ENCODE results near the gene SLC35F3. TPM values are rescaled to one million over a fixed set of nuclear protein-coding genes. Genes with fewer than 3 reads are reported as not detected.

The SLC35F3 gene
- polyA plus RNA-seq: 0.55 TPM
- long read RNA-seq, donor 1: 0 reads
- long read RNA-seq, donor 2: 0 reads
- long read RNA-seq, donor 3: 0 reads
- long read RNA-seq, donor 4: 0 reads
- long read RNA-seq, donor 5: 0 reads
- long read RNA-seq, donor 6: 0 reads
- long read RNA-seq, donor 7: 0 reads
- long read RNA-seq, donor 8: 0 reads
- long read RNA-seq, donor 9: 0 reads
- long read RNA-seq, donor 10: 0 reads
- long read RNA-seq, donor 11: 0 reads

DNA sequence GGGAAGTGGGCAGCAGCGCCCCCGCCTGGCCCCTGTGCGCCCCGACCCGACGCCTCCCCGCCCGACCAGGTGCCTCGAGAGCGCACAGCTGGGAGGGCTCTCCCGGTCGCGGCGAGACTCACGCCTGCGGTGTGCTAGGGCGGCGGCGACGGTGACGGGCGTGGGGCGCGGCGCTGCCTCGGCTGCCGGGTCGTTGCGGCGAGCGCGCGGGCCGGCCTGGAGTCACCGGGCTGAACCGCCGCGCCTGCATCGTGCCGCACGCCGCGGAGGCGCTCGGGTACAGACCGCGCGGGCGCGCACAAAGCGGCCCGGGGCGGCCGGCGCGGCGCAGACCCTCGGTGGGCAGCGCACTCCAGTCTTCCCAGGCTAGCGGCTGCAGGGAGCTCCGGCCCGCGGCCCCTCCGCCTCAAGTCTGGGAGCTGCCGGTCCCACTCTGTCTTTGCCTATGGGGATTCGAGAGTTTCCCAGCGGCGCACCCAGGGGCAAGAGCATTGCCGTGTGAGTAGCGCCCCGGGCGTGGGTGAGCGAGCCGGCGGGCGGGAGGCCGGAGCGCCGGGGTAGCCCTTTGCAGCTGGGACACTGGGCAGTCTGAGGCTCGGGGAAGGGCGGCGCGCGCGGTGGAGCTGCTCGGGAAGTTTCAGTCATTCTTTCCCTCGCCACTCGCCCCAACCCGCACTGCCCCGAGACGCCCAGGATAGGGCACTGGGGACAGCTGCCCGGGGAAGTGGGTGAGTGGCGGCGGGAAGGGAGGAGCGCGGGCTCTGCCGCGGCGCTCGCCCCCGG is at the start of gene SLC35F3:
SLC35F3 (plus strand) TSS at position 44 of the 783 bp plus-strand sequence.
- Histone ChIP-seq H3K27me3 (ENCODE audit: control insufficient read depth, insufficient read depth, low read length) (peaks cover 34% of the 10 kb centered on the region), H3K4me1 (ENCODE audit: control insufficient read depth, insufficient read depth, low read length) (no peaks in the 10 kb centered on the region), H3K4me3 (ENCODE audit: low read length) (peak within 1 kb of the TSS; percentile 26), H3K27ac (ENCODE audit: low read length) (no peak within 1 kb of the TSS), H3K9me3 (ENCODE audit: control insufficient read depth, low read depth, low read length) (no peaks in the 10 kb centered on the region), H3K36me3 (ENCODE audit: control insufficient read depth, insufficient read depth, low read length) (no peaks in the 10 kb centered on the region)
- no CpG with 5 or more reads among the region's 101 CpGs for WGBS (ENCODE audit: insufficient coverage, low lambda C conversion rate)
- DNase-seq: peak in 1 of 2 donors; percentile 54

DNA sequence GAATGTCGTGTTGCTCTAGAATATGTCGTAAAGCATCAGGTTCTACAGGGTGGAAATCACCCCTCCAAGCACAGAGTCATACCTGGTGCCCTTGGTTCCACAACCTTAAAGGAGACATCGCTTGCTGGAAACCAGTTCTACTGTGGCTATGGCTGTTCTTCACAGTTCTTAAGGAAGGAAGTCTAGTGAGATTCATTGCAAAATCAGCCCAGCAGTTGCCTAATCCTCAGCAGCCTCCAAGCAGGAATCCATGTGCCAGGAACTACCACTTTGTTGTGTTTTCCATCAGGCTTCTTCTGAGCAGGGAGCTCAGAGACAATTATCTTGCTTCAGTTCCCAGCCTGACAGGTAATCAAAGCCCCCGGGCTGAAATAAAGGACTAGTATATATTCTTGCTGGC is 45.0 kb upstream of the SLC35F3 start:
- no peaks in the 10 kb centered on the region for H3K36me3 ChIP-seq (ENCODE audit: control insufficient read depth, insufficient read depth, low read length)
- DNase-seq: no peak
- no peak overlapping the region for H3K27ac ChIP-seq (ENCODE audit: low read length)
- H3K4me1 ChIP-seq (ENCODE audit: control insufficient read depth, insufficient read depth, low read length): no peaks in the 10 kb centered on the region
- WGBS (ENCODE audit: insufficient coverage, low lambda C conversion rate): no CpG with 5 or more reads among the region's 4 CpGs
- H3K9me3 ChIP-seq (ENCODE audit: control insufficient read depth, low read depth, low read length): no peaks in the 10 kb centered on the region
- peaks cover 2% of the 10 kb centered on the region for H3K27me3 ChIP-seq (ENCODE audit: control insufficient read depth, insufficient read depth, low read length)
- H3K4me3 ChIP-seq (ENCODE audit: low read length): no peak overlapping the region

DNA sequence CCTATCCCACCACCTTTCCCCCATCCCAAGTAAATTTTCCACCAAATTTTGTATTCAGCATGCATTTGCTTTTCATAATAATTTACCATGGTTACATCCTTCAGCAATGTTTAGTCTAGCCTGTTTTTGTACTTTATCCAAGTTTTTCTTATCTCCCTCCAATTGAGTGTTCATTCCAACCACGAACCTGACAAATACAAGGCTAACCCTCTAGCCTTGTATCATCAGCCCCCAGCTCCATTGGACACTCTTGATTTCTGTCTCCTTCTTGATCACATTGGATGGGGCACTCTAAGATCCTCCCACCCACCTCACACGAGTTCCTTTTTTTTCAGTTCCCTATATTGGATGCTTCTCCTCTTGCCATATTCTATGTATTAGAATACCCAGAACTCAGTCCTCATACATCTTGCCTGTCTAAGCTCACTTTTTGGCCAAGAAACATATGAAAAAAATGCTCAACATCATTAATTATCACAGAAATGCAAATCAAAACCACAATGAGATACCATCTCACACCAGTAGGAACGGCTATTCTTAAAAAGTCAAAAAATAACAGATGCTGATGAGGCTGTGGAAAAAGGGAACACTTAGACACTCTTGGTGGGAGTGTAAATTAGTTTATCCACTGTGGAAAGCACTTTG is 40.5 kb upstream of the SLC35F3 start:
- Histone ChIP-seq H3K4me3 (ENCODE audit: low read length) (no peak overlapping the region), H3K9me3 (ENCODE audit: control insufficient read depth, low read depth, low read length) (no peaks in the 10 kb centered on the region), H3K4me1 (ENCODE audit: control insufficient read depth, insufficient read depth, low read length) (no peaks in the 10 kb centered on the region), H3K27me3 (ENCODE audit: control insufficient read depth, insufficient read depth, low read length) (peaks cover 2% of the 10 kb centered on the region), H3K36me3 (ENCODE audit: control insufficient read depth, insufficient read depth, low read length) (no peaks in the 10 kb centered on the region), H3K27ac (ENCODE audit: low read length) (no peak overlapping the region)
- 43% methylated on average over 1 of the region's 3 CpGs for WGBS (ENCODE audit: insufficient coverage, low lambda C conversion rate)
- no peak for DNase-seq

DNA sequence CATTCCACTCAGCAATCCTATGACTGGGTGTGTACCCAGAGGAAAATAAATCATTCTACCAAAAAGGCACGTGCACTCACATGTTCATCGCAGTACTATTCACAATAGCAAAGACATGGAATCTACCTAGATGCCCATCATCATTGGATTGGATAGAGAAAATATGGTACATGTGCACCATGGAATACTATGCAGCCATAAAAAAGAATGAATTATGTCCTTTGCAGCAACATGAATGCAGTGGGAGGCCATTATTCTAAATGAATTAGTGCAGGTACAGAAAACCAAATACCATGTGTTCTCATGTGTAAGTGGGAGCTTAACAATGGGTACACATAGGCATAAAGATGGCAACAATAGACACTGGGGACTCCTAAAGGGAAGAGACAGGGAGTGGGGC is 39.9 kb upstream of the SLC35F3 start:
- Histone ChIP-seq H3K4me1 (ENCODE audit: control insufficient read depth, insufficient read depth, low read length) (no peaks in the 10 kb centered on the region), H3K4me3 (ENCODE audit: low read length) (no peak overlapping the region), H3K27me3 (ENCODE audit: control insufficient read depth, insufficient read depth, low read length) (peaks cover under 1% of the 10 kb centered on the region), H3K36me3 (ENCODE audit: control insufficient read depth, insufficient read depth, low read length) (no peaks in the 10 kb centered on the region), H3K27ac (ENCODE audit: low read length) (no peak overlapping the region), H3K9me3 (ENCODE audit: control insufficient read depth, low read depth, low read length) (no peaks in the 10 kb centered on the region)
- no peak for DNase-seq
- WGBS (ENCODE audit: insufficient coverage, low lambda C conversion rate): no CpG with 5 or more reads among the region's 2 CpGs

DNA sequence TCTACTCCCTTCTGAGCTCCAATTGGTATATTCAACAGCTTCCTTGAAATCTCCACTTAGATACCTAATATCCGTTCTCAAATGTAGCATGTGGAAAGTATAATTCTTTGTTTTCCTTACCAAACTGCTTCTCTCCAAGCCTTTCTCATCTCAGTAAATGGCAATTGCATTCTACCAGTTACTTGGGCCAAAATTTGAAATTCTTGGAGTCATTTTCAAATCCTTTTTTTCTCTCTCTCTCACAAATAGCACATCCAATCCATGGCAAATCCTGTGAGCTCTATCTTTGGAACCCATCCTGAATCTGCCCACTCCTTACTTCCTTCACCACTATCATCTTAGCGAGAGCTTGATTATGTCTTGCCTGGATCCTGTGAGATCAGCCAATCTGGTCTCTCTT is 39.3 kb upstream of the SLC35F3 start:
- DNase-seq: no peak
- no peaks in the 10 kb centered on the region for H3K36me3 ChIP-seq (ENCODE audit: control insufficient read depth, insufficient read depth, low read length)
- WGBS (ENCODE audit: insufficient coverage, low lambda C conversion rate): no CpG with 5 or more reads among the region's 2 CpGs
- H3K27me3 ChIP-seq (ENCODE audit: control insufficient read depth, insufficient read depth, low read length): no peaks in the 10 kb centered on the region
- H3K9me3 ChIP-seq (ENCODE audit: control insufficient read depth, low read depth, low read length): no peaks in the 10 kb centered on the region
- no peak overlapping the region for H3K4me3 ChIP-seq (ENCODE audit: low read length)
- no peak overlapping the region for H3K27ac ChIP-seq (ENCODE audit: low read length)
- H3K4me1 ChIP-seq (ENCODE audit: control insufficient read depth, insufficient read depth, low read length): no peaks in the 10 kb centered on the region

DNA sequence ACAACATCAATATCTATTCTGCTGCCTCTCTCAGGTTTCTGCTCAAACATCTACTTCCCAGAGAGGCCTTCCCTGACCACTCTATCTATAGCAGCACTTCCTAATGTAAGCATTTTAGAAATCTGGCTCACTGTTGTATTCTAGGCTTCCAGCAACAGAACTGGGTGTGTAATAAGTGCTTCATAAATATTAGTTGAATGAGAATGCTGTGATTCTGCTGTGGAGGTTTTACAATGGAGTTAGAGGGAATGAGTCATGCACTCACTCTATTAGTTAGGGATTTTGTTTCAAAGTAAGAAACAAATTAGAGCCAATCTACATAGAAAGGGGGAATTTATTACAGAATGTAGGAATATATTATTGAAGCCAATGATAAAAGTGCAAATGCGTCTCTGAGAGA is 38.6 kb upstream of the SLC35F3 start:
- H3K27me3 ChIP-seq (ENCODE audit: control insufficient read depth, insufficient read depth, low read length): no peaks in the 10 kb centered on the region
- no peak for DNase-seq
- H3K4me1 ChIP-seq (ENCODE audit: control insufficient read depth, insufficient read depth, low read length): no peaks in the 10 kb centered on the region
- no peaks in the 10 kb centered on the region for H3K36me3 ChIP-seq (ENCODE audit: control insufficient read depth, insufficient read depth, low read length)
- WGBS (ENCODE audit: insufficient coverage, low lambda C conversion rate): no CpG with 5 or more reads among the region's 1 CpG
- H3K4me3 ChIP-seq (ENCODE audit: low read length): no peak overlapping the region
- no peak overlapping the region for H3K27ac ChIP-seq (ENCODE audit: low read length)
- H3K9me3 ChIP-seq (ENCODE audit: control insufficient read depth, low read depth, low read length): no peaks in the 10 kb centered on the region

DNA sequence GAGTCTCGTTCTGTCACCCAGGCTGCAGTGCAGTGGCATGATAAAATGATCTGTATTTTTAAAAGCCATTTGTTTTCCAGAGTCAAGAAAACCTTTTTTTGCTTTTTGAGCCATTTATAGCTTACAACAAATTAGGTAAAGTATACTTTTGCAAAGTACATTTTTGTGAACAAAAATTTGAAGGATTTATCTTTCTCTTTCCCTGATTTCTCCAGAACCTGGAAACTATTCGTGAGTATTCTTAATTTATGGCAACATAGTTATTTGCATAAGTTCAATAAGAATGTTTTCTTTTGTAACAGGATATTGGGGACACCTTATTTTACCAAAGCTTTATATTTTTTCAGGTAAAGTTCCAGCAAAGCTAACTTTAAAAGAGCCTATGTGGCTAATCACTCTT is 37.4 kb upstream of the SLC35F3 start:
- no peak overlapping the region for H3K4me3 ChIP-seq (ENCODE audit: low read length)
- no peaks in the 10 kb centered on the region for H3K9me3 ChIP-seq (ENCODE audit: control insufficient read depth, low read depth, low read length)
- no peaks in the 10 kb centered on the region for H3K4me1 ChIP-seq (ENCODE audit: control insufficient read depth, insufficient read depth, low read length)
- DNase-seq: no peak
- H3K27me3 ChIP-seq (ENCODE audit: control insufficient read depth, insufficient read depth, low read length): no peaks in the 10 kb centered on the region
- no peak overlapping the region for H3K27ac ChIP-seq (ENCODE audit: low read length)
- 80% methylated on average over 1 of the region's 2 CpGs for WGBS (ENCODE audit: insufficient coverage, low lambda C conversion rate)
- H3K36me3 ChIP-seq (ENCODE audit: control insufficient read depth, insufficient read depth, low read length): no peaks in the 10 kb centered on the region

DNA sequence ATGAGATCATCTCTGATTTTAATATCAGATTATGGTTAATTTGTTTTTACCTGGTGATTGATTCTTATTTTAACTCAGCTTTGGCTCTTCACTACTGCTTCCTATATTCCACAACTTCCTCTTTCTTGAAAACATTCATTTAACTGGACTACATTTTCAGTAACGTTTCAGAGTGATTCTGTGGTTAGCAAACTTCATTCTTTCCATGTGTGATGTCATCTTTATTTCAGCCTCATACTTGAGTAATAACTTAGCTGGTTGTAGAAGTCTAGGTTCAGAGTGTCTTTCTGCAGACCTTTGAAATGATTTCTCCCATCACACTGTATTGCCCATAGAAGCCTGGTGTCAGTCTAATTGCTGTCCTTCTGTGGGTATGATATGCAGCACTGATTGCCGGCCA is 36.0 kb upstream of the SLC35F3 start:
- Histone ChIP-seq H3K9me3 (ENCODE audit: control insufficient read depth, low read depth, low read length) (no peaks in the 10 kb centered on the region), H3K36me3 (ENCODE audit: control insufficient read depth, insufficient read depth, low read length) (no peaks in the 10 kb centered on the region), H3K27ac (ENCODE audit: low read length) (no peak overlapping the region), H3K27me3 (ENCODE audit: control insufficient read depth, insufficient read depth, low read length) (no peaks in the 10 kb centered on the region), H3K4me3 (ENCODE audit: low read length) (no peak overlapping the region), H3K4me1 (ENCODE audit: control insufficient read depth, insufficient read depth, low read length) (no peaks in the 10 kb centered on the region)
- no peak for DNase-seq
- 69% methylated on average over 2 of the region's 2 CpGs for WGBS (ENCODE audit: insufficient coverage, low lambda C conversion rate)

DNA sequence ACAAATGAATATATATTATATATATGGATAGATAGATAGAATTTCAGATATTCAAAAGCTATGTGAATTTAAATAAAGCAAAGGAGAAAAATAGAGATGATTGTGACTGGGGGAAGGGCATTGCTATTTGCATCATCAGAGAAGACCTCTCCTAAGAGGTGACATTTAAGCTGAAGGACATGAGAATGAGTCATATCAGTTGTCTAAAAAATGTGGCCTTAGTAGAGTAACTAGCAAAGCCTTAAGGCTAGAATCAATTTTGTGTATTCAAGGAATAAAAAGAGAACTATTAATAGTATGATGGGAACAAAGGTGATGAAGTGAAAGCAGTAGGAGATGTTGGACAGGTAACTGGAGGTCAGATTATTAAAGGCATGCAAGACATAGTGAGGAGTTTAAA is 34.8 kb upstream of the SLC35F3 start:
- Histone ChIP-seq H3K27me3 (ENCODE audit: control insufficient read depth, insufficient read depth, low read length) (no peaks in the 10 kb centered on the region), H3K36me3 (ENCODE audit: control insufficient read depth, insufficient read depth, low read length) (no peaks in the 10 kb centered on the region), H3K4me1 (ENCODE audit: control insufficient read depth, insufficient read depth, low read length) (no peaks in the 10 kb centered on the region), H3K27ac (ENCODE audit: low read length) (no peak overlapping the region), H3K4me3 (ENCODE audit: low read length) (no peak overlapping the region), H3K9me3 (ENCODE audit: control insufficient read depth, low read depth, low read length) (no peaks in the 10 kb centered on the region)
- DNase-seq: no peak

DNA sequence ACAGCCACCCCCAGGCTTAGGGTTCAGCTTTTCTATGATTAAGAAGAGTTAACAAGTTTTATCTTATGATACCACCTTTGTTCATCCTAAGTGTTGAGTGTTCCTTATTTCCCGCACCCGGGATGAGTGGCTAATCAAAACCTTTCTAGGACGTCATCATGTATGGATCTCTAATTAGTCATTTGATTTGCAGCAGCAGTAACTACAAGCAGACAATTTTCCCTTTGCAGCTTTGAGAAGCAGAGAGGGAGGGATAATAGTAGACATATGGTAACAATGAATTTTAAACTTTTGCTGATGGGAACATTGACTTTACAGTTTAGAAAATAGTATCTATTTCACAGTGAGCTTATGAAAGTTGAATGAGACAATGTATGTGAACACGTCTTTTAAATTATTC is 30.8 kb upstream of the SLC35F3 start:
- 100% methylated on average over 3 of the region's 4 CpGs for WGBS (ENCODE audit: insufficient coverage, low lambda C conversion rate)
- DNase-seq: no peak
- H3K4me1 ChIP-seq (ENCODE audit: control insufficient read depth, insufficient read depth, low read length): no peaks in the 10 kb centered on the region
- H3K27ac ChIP-seq (ENCODE audit: low read length): no peak overlapping the region
- no peaks in the 10 kb centered on the region for H3K27me3 ChIP-seq (ENCODE audit: control insufficient read depth, insufficient read depth, low read length)
- no peak overlapping the region for H3K4me3 ChIP-seq (ENCODE audit: low read length)
- H3K36me3 ChIP-seq (ENCODE audit: control insufficient read depth, insufficient read depth, low read length): no peaks in the 10 kb centered on the region
- H3K9me3 ChIP-seq (ENCODE audit: control insufficient read depth, low read depth, low read length): no peaks in the 10 kb centered on the region

All from large intestine (tissue), 12 donors.